GM12801 (cell line): ENCODE data around the gene FNDC10.

Source experiments
- TF ChIP-seq, protein P1 (sequence below): IDR thresholded peaks from one replicate; pipeline ENCODE4 v1.5.1; 2011; ENCODE audit warnings: control low read depth; ENCODE audit not compliant: insufficient read length; ENCODE audit errors: extremely low read depth

The FNDC10 gene

DNA sequence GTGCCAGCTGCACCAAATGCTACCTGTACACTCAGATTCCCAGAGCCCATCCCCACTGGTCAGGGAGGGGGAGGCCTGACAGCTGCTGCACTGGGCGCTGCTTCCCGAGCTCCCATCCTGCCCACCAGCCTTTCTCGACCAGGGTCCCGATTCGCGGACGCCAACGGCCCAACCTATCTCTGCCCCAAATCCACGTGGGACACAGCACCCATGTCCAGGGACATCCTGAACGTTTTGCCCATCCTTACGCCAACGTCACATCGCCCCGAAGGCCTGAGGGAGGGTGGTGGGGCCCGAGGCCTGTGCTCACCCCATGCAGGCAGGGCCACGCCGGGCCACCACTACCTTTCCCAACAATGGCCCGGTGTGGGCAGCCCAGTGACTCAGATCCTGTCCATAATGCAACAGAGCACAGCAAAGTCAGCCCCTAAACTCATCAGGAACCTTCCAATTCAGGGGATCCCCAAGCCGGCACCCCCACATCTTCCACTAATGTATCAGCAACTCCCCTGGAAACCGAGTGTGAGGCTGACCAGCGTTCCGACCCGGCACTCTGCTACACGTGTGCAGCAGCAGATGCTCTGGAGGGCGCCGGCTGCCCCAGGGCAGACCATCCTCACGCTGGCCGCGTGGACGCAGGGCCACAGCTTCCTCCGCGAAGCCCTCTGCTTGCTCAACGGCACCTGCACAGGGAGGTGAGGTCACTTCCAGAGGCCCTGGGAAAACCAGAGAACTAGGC lies 48.2 kb downstream of the FNDC10 start:
- TF ChIP-seq, protein P1, sequence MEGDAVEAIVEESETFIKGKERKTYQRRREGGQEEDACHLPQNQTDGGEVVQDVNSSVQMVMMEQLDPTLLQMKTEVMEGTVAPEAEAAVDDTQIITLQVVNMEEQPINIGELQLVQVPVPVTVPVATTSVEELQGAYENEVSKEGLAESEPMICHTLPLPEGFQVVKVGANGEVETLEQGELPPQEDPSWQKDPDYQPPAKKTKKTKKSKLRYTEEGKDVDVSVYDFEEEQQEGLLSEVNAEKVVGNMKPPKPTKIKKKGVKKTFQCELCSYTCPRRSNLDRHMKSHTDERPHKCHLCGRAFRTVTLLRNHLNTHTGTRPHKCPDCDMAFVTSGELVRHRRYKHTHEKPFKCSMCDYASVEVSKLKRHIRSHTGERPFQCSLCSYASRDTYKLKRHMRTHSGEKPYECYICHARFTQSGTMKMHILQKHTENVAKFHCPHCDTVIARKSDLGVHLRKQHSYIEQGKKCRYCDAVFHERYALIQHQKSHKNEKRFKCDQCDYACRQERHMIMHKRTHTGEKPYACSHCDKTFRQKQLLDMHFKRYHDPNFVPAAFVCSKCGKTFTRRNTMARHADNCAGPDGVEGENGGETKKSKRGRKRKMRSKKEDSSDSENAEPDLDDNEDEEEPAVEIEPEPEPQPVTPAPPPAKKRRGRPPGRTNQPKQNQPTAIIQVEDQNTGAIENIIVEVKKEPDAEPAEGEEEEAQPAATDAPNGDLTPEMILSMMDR: no peak

DNA sequence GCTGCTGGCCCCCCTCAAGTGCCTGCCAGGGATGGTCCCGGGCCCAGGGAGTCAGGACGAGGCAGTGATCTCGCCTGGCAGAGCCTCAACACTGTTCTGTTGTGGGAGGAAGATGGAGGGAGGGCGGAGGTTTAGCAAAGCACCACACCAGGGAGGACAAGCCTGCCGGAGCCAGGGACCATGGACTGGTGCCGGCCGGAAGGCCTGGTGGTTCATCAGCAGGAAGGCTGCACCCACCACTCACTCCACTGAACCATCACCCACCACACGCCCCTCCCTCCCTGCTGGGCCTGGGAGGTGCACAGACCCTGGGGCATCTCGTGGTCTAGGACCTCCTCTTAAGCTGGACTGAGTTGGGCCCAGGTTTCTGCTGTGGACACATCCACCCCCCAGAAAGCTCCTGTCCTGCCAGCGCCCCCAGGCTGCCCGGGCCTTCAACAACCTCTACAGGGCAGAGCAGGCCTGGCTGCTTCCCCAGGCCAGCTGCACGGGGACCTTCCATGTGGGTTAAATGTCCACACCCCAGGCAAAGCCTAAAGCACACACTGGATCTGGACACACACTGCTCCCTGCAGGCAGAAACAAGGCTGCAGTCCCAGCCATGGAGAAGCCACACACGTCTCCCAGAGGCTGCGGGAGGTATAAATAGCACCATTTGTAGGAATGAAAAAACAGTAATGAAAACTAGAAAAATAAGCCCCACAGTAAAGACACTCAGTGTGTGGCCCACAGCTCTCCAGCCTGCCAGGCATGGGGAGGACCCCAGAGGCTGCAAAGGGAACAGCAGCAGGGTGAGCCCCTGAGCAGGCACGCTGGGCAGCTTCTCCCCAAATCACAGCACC lies 49.1 kb downstream of the FNDC10 start:
- TF ChIP-seq, protein P1: no peak

DNA sequence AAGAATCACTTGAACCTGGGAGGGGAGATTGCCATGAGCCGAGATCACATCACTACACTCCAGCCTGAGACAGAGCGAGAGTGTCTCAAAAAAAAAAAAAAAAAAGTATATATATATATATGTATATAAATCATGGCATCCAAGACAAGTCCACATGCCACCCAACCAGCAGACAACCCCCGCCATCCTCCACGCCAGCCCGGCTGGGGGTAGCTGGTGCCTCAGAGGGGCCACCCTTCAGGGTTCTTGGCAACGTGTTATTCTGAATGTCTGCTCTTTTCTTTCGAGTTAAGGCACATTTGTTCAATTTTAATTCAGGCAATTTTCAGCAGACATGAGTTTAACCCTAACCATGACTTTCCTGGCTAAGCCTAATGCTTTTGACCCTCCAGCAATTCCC lies 49.8 kb downstream of the FNDC10 start:
- TF ChIP-seq, protein P1: no peak

DNA sequence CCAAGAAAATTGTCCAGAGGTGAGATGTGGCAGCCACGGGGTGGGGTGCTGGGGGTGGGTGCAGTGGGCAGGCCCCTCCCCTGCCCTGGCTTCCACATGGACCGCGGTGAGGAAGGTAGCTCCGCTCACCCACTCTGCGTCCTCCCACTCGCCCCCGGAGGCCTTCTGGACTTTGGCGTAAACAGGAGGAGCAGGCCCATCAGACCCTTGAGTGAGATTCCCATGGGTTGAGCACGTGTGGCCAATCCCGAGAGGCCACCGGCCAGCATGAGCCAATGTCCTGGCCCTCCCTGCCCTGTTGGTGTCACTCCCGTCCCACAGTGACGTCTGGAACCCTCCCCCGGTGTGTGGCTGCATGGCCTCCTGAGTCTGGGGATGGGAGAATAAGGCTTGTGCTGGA lies 51.3 kb downstream of the FNDC10 start:
- TF ChIP-seq, protein P1: no peak
